Mucosa of rectum (tissue), 2 donors: ENCODE results near the gene COMP.

ENCODE experiments used
- H3K27ac ChIP-seq, 2 donors: one replicate each; pipeline ENCODE4 v1.7.0; 2013; ENCODE audit warnings: inconsistent platforms in 2 of 2, low read depth in 2 of 2, low read length in 2 of 2
- H3K27me3 ChIP-seq, 2 donors: one replicate each; pipeline ENCODE4 v1.7.0; 2013; ENCODE audit warnings: low read length in 2 of 2; ENCODE audit not compliant: control insufficient read depth in 2 of 2, insufficient read depth in 2 of 2
- H3K36me3 ChIP-seq, 2 donors: one replicate each; pipeline ENCODE4 v1.7.0; 2013; ENCODE audit warnings: low read length in 2 of 2; ENCODE audit not compliant: control insufficient read depth in 2 of 2, insufficient read depth in 2 of 2
- H3K4me1 ChIP-seq, 2 donors: one replicate each; pipeline ENCODE4 v1.7.0; 2013; ENCODE audit warnings: low read length in 2 of 2, mild to moderate bottlenecking in 1 of 2; ENCODE audit not compliant: control insufficient read depth in 2 of 2, insufficient read depth in 2 of 2
- H3K4me3 ChIP-seq, 2 donors: one replicate each; pipeline ENCODE4 v1.7.0; 2013; ENCODE audit warnings: low read length in 2 of 2
- H3K9ac ChIP-seq, 2 donors: one replicate each; pipeline ENCODE4 v1.7.0; 2013; ENCODE audit warnings: low read length in 2 of 2, low read depth in 1 of 2, mild to moderate bottlenecking in 1 of 2
- H3K9me3 ChIP-seq, 2 donors: one replicate each; pipeline ENCODE4 v1.7.0; 2013; ENCODE audit warnings: low read length in 2 of 2; ENCODE audit not compliant: control insufficient read depth in 2 of 2
- donor health status: healthy.
- donor health status: Normal muscosa, but diverticular disease.

The COMP gene

DNA sequence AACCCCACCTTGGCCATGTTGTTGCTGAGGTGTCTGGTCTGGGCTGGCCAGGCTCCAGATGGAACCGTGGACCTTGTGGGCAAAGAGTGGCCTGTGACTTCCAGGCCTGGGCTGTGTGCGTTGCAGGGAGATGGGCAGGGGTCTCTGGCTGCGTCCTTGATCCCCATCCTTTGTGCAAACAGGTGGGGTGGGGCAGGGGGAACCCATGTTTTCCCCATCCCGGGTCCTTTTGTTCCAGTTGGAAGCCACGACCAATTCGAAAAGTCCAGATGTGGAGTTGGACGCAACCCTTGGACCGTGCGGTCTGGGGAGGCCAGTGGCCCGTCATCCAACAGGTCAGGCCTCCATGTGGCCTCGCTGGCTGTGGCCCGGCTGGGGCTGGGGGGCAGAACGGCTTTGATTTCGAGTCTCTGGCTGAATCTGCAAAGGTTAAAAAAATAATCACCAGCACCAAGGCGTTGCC lies 13.1 kb upstream of the COMP start:
- Histone ChIP-seq H3K9me3 (no peaks in the 10 kb centered on the region), H3K9ac (no peak overlapping the region), H3K4me3 (no peak overlapping the region), H3K4me1 (peaks cover 0 to under 1% of the 10 kb centered on the region in 2 donors), H3K27ac (no peak overlapping the region), H3K27me3 (peaks cover 4% of the 10 kb centered on the region in 2 donors), H3K36me3 (no peaks in the 10 kb centered on the region)

DNA sequence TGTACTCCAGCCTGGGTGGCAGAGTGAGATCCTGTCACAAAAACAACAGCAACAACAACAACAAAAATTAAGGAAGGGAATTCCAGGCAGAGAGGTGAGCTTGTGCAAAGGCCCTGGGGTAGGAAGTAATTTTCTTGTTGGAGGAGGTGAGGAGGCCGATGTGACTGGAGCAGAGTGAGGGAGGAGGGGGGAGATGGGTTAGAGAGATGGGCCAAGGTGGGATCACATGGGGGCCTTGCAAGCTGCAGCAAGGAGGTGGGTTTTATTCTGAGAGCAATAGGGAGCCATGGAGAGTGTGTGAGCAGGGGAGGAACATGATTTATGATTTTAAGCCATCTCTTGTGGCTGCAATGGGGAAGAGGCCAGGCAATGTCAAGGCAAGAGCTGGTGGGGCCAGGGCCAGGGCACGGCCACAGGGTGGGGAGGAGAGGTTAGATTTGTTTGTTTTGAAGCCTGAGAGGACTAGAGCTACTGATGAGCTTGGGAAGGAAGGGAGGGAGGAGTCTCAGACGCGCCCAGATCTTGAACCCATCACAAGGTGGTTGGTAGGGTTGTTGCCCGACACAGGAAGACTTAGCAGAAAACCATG lies 12.5 kb upstream of the COMP start:
- H3K27ac ChIP-seq = no peak overlapping the region
- H3K27me3 ChIP-seq = peaks cover 4 to 6% of the 10 kb centered on the region in 2 donors

DNA sequence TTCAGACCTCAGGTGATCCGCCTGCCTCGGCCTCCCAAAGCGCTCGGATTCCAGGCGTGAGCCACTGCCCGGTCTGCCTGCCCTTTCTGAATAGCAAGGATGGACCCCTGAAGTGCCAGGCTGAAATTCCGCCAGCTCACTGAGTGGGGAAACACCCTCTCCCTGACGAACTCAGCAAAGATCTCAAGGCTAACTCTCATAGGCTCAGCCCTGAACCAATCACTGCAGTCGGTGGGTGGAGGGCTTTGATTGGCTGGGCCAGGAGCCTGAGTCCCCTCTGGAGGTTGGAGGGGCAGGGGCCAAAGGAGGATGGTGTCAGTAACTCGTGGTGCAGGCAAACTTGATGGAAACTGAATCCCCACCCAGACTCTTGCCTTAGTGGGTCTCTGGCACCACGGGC lies 11.2 kb upstream of the COMP start:
- Histone ChIP-seq H3K4me1 (peaks cover 0 to 4% of the 10 kb centered on the region in 2 donors), H3K4me3 (no peak overlapping the region), H3K27ac (no peak overlapping the region), H3K27me3 (peaks cover 4 to 13% of the 10 kb centered on the region in 2 donors), H3K9ac (no peak overlapping the region), H3K36me3 (no peaks in the 10 kb centered on the region), H3K9me3 (no peaks in the 10 kb centered on the region)

More for the DNA sequence above, 12.5 kb upstream of the COMP start:
- Histone ChIP-seq H3K4me1 (peaks cover 0 to 4% of the 10 kb centered on the region in 2 donors), H3K4me3 (no peak overlapping the region), H3K9me3 (no peaks in the 10 kb centered on the region), H3K9ac (no peak overlapping the region), H3K36me3 (no peaks in the 10 kb centered on the region)

DNA sequence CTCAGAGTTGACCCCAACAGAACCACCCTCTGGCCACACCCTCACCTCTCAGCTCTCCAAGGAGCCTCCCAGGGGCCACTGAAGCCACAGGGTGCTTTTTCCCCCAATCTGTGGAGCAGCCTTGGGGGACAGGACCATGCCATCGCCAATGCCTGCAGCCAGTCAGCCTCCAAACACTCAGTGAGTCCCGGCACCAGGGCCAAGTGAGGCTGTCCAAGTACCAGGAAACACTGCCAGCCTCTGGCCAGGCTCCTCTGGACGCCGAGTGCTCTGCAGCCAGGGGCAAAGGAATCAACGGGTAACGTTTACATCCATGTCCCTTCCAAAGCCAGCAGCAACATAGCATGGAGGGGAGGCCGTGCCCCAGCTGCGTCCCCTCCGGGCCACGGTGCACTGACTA lies 9.5 kb upstream of the COMP start:
- Histone ChIP-seq H3K27ac (no peak overlapping the region), H3K27me3 (peaks cover 11 to 15% of the 10 kb centered on the region in 2 donors), H3K9me3 (no peaks in the 10 kb centered on the region), H3K36me3 (no peaks in the 10 kb centered on the region), H3K4me1 (peaks cover 0 to 4% of the 10 kb centered on the region in 2 donors), H3K4me3 (no peak overlapping the region), H3K9ac (no peak overlapping the region)

DNA sequence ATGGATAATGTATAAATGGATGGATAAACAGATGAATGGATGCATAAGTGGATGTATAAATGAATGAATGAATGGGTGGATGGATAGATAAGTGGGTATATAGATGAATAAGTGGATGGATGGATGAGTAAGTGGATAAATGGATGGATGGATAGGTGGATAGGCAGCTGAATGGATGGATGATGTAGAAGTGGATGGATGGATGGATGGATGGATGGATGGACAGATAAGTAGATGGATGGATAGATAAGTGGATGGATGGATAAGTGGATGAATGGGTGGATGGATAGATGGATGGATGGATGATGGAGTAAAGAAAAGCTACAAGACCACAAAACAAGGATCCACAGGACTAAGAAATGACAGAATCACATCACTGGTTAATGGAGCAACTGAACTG lies 9.0 kb upstream of the COMP start:
- no peaks in the 10 kb centered on the region for H3K36me3 ChIP-seq
- H3K9ac ChIP-seq = no peak overlapping the region
- no peak overlapping the region for H3K27ac ChIP-seq
- no peak overlapping the region for H3K4me3 ChIP-seq
- H3K9me3 ChIP-seq = no peaks in the 10 kb centered on the region
- H3K27me3 ChIP-seq = peaks cover 12 to 21% of the 10 kb centered on the region in 2 donors
- peaks cover 0 to 4% of the 10 kb centered on the region in 2 donors for H3K4me1 ChIP-seq

DNA sequence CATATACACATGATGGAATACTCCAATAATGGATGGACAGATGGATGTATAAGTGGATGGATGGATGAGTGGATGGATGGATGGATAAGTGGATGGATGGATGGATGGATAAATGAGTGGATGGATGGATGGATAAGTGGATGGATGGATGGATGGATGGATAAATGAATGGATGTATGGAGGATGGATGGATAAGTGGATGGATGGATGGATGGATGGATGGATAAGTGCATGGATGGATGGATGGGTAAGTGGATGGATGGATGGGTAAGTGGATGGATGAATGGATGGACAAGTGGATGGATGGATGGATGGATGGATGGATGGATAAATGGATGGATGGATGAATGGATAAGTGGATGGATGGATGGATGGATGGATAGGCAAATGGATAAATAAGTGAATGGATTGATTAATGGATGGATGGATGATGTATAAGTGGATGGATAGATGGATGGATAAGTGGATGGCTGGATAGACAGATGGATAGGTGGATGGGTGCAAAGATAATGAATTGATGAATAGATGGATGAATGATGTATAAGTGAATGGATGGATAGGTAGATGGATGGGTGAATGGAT lies 8.4 kb upstream of the COMP start:
- Histone ChIP-seq H3K27ac (no peak overlapping the region), H3K27me3 (peaks cover 15 to 19% of the 10 kb centered on the region in 2 donors), H3K4me1 (peaks cover 0 to 4% of the 10 kb centered on the region in 2 donors), H3K36me3 (no peaks in the 10 kb centered on the region), H3K9me3 (no peaks in the 10 kb centered on the region), H3K4me3 (no peak overlapping the region), H3K9ac (no peak overlapping the region)

DNA sequence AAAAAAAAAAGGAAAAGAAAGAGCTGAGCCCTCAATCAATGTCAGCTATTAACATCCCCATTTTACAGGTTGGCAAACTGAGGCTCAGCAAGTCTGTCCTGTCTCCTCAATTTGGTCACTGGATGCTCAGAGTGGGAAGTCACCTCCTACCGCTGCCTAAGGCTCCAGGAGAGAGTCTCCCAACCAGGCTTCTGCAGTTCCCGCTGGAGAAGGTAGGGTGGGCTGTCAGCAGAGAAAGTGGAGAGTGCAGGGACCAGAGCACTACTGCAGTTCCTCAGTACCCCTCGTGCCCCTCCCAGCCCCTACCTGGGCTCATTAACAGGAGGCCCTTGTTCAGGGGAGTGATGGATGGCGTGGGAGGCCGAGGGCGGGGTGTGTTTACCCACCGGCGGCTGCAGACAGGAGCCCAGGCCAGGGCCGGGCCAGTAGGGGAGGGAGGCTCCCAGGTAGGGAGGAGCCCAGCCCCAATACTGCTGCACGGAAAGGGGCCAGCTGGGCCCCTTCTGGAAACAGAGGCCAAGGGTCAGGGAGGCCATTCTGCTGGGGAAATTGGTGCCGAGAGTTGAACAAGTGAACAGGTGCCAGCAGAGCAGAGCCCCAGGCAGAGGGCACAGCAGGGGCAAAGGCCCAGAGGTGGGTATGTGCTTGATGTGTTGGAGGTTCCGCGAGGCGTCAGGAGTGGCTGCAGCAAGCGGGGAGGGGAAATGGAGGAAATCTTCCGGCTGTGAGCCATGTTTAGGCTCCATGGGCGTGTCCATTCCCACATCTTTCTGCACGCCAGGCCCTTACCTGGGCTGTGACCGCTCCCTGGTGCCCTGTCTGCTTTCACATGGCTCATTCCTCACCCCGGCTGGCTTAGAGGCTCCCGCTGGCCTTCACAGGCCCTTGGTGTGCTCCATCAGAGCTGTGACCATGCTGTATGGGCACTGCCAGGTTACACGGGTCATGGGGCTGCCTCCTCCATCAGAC lies 7.6 kb upstream of the COMP start:
- Histone ChIP-seq H3K4me3 (no peak overlapping the region), H3K9ac (no peak overlapping the region), H3K27me3 (peaks cover 19 to 23% of the 10 kb centered on the region in 2 donors), H3K27ac (no peak overlapping the region), H3K36me3 (no peaks in the 10 kb centered on the region), H3K4me1 (peaks cover 0 to 4% of the 10 kb centered on the region in 2 donors), H3K9me3 (no peaks in the 10 kb centered on the region)

DNA sequence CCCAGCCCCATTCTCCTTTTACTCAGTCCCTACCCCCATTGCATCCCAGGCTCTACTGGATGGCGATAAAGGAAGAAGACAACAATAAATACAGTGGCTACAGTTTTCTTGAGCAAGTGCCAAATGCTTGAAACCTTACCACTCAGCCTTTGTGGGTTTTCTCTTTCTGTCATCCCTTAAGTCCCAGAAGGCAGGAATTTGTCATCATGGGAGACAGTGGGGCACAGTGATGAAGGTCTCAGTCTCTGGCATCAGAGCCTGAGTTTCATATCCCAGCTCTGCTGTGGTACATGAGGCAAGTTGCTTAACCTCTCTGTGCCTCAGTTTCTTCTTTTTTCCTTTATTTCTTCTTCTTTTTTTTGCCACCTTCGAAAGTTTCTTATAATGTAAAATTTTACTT lies 5.1 kb upstream of the COMP start:
- H3K27ac ChIP-seq = no peak overlapping the region
- H3K9ac ChIP-seq = no peak overlapping the region
- H3K9me3 ChIP-seq = no peaks in the 10 kb centered on the region
- H3K4me1 ChIP-seq = peaks cover 0 to 4% of the 10 kb centered on the region in 2 donors
- H3K36me3 ChIP-seq = no peaks in the 10 kb centered on the region
- H3K4me3 ChIP-seq = no peak overlapping the region
- peaks cover 32 to 35% of the 10 kb centered on the region in 2 donors for H3K27me3 ChIP-seq

DNA sequence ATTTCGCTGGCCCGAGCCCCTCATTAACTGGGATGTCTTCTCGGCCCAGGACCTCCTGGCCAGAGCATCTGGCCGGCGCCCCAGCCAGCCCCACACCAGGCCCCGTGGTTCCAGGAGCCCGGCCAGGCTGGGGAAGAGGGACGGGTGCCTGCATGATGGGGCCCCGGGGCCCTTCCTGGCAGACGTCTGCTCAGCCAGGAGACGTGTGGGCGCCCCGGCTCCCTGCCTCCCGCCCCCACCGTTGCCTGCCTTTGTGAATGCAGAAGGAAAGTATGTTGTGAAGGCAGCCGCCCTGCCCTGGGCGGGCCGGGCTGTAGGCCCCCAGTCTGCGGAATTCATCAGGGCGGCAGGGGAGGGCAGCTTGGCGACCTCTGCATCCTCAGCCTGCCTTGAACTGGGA lies 4.4 kb upstream of the COMP start:
- H3K27me3 ChIP-seq = peaks cover 39 to 42% of the 10 kb centered on the region in 2 donors
- H3K9ac ChIP-seq = no peak overlapping the region
- H3K27ac ChIP-seq = no peak overlapping the region
- peaks cover 2 to 6% of the 10 kb centered on the region in 2 donors for H3K4me1 ChIP-seq
- no peaks in the 10 kb centered on the region for H3K9me3 ChIP-seq
- H3K36me3 ChIP-seq = no peaks in the 10 kb centered on the region
- no peak overlapping the region for H3K4me3 ChIP-seq

DNA sequence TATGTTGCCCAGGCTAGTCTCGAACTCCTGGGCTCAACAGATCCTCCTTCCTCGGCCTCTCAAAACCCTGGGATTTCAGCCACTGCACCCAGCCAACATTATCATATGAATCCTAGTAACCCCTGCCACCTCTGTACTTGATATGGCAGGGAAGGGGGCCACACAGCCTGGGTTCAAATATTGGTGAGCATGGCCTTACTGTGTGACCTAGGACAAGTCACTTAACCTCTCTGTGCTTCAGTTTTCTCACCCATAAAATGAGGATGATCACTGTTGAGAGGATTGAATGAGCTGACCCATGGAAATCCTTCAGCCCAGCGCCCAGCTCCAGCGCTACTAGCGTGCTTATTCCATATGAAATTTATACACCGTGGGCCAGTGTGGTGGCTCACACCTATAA lies 3.6 kb upstream of the COMP start:
- Histone ChIP-seq H3K27me3 (peaks cover 42 to 44% of the 10 kb centered on the region in 2 donors), H3K9me3 (no peaks in the 10 kb centered on the region), H3K9ac (no peak overlapping the region), H3K4me3 (no peak overlapping the region), H3K4me1 (peaks cover 2 to 6% of the 10 kb centered on the region in 2 donors), H3K36me3 (no peaks in the 10 kb centered on the region), H3K27ac (no peak overlapping the region)
